Muscle of arm (tissue), 14 donors: ENCODE measurements around the gene ACRV1. TPM values are rescaled to one million over a fixed set of nuclear protein-coding genes. Genes with fewer than 3 reads are reported as not detected.
"Not testable (repeated sequence)": the region's sequence is repeated elsewhere in the genome, so short reads cannot be mapped to it uniquely, and the experiment has no call there.

Experiments
- DNase-seq: peaks from one replicate; pipeline ENCODE4 v3.0.0-alpha.2; 2013
- long read RNA-seq, 11 donors: transcript quantifications; one replicate each; lab custom pipeline, GENCODE V29; 2026
- polyA plus RNA-seq, 12 donors: library from polyadenylated mRNA; unstranded; fragments of 120-200 nt; gene quantifications; one replicate each; pipeline ENCODE4 v1.2.1, GENCODE V29; 2013; ENCODE audit not compliant: insufficient read length in 12 of 12

Gene ACRV1
- 1 to 10 TPM in 1 of 12 donors, under 1 TPM in 9, not detected in 2; 0.10 to 1.4 (median 0.37) TPM for polyA plus RNA-seq
- long read RNA-seq, donor 1 = 0 reads
- long read RNA-seq, donor 2 = 0 reads
- long read RNA-seq, donor 3 = 0 reads
- long read RNA-seq, donor 4 = 0 reads
- long read RNA-seq, donor 5 = 0 reads
- long read RNA-seq, donor 6 = 0 reads
- long read RNA-seq, donor 7 = 0 reads
- long read RNA-seq, donor 8 = 0 reads
- long read RNA-seq, donor 9 = 0 reads
- long read RNA-seq, donor 10 = 0 reads
- long read RNA-seq, donor 11 = 0 reads

DNA sequence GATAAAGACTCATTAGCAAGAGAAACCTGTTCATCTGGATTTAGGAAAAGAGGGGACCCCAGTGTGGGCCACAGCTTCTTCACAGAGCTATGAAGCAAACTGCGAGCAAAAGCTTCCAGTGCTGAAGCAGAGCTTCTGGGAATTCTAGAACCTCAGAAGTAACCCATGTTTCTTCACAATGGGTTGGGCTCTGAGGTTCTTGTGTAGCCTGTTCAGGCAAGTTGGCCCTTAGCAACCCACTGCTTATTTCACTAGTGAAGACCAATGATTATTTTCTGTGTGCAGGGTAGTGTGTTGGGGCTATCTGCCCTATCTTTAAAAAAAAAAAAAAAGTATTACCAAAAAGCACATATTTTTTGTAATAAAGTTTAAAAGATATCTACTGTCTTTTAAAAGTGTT, at the start of gene ACRV1:
Gene ACRV1, minus strand, starts transcription at position 101 of the 400 bp plus-strand sequence. Its CDS starts 67 bp downstream, at position 34.
- DNase-seq = no peak

- DNase-seq = no peak
Measured at GRCh38 chr11:125728969-125729368, 48.3 kb upstream of the ACRV1 start.

GRCh38 chr11:125724125-125724524, 43.5 kb upstream of the ACRV1 start:
- DNase-seq = no peak

GRCh38 chr11:125720781-125721180, 40.1 kb upstream of the ACRV1 start:
- DNase-seq = no peak

GRCh38 chr11:125704686-125705085, 24.0 kb upstream of the ACRV1 start:
- DNase-seq = not testable (repeated sequence)

DNA sequence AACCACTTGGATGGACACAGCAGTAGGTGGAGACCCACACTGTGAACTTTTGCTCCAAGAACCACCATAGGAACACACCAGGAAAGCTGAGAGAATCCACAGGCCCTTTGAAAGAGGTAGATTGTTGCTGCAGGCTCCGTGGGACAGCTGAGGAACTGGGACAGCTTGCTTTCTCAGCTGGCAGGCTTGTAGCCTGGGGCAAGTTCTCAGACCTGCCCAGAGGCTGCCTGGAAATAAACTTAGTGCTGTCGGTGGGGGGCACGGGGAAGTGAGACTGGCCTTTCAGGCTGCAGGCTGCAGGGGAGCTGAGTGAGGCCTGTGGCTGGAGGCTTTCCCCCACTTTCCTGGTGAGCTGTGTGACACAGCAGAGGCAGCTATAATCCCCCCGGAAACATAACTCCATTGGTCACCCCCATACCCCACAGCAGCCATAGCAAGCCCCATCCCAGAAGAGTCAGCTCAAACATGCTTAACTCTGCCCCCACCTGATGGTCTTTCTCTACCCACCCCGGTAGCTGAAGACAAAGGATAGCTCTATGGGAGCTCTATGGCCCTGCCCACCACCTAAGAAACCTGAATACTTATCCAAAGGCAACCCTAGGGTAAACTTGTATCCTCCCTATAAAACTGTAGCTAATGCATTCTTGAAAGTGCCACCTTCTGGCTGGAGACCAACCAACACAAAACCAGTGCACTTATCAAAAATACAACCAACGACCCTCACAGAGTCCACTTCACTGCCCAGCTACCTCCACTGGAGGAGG, 21.4 kb upstream of the ACRV1 start:
- no peak for DNase-seq

- DNase-seq = no peak
Measured at GRCh38 chr11:125701018-125701610, 20.5 kb upstream of the ACRV1 start.

DNA sequence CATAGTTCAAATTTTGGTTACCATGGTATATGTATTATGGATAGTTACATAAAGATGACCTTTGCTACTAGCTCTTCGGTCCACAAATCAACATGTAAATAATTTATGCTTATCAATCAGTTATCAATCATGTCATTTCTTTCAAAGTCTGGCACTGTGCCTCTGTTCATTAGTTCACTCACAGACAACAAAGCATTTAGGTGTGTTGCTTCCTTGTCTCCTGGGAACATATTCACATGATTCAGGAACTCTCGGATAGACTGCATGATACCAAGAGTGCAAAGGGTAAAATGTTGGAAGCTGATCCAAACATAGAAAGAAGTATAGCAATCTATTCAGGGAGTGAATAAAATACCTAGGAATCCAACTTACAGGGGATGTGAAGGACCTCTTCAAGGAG, 14.3 kb upstream of the ACRV1 start:
- DNase-seq = no peak

- no peak for DNase-seq
Measured at GRCh38 chr11:125692887-125693286, 12.2 kb upstream of the ACRV1 start.

DNA sequence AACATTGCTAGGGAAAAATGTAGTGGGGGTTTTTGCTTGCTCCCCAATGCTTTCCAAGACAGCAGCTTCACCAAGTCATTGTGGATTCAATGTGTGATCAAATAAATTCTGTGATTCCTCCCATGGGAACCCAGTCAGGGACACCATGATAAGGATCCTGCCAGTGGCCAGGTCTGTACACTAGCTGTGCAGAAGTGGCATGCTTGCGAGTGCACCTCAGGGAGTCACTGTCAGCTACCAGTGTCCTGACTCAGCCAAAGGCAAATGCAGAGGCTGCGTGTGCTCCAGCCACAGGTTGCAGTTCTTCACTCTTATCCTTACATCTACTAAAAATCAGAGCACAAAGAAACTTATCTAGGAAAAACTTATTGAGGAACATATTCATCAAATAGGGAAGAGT, 9.4 kb upstream of the ACRV1 start:
- DNase-seq = no peak

DNA sequence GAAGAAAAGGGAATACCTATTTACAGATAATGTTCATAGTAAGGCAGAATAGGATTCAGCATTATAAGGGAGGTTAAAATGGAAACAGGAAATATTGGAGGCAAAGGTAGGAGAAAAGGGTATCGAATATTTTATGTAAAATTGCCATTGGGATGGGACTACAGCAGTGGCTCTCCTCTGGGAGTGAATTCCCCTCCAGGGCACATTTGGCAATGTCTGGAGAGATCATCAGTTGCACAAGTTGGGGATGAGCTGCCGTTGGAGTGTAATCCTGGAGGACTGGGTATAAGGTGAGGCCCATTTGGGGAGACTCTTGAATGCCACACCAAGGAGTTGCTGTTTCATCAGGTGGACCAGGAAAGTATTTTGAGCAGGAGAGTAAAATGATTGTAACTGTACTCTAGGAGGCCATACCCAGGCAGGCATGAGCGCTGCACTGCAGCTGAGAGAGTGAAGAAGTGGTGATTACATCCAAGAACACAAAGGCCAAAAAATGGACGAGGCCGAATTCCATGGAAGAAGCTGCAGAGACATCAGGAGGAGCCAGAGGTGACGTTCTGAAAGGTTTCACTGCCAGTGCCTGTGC, 8.7 kb upstream of the ACRV1 start:
- DNase-seq = no peak

DNA sequence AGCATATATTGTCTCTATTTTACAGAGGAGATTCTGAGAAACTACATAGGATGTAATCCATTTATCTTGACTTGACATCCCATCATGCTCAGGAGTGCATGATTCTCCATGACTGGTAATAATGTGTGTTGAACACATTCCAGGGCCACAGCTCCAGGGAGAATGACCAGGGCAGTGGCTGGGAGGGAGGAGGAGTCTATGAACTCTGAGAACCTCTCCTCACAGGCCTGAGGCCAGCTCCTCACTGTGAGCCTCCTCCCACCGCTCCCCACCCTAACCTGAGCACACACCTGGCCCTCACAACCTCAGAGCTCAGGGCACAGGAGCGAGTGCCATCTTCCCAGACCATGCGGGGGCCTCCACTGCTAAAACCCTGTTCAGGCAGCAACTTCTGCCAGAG, 8.0 kb upstream of the ACRV1 start:
- DNase-seq = no peak

- DNase-seq = no peak
Measured at GRCh38 chr11:125688066-125688465, 7.4 kb upstream of the ACRV1 start.

DNA sequence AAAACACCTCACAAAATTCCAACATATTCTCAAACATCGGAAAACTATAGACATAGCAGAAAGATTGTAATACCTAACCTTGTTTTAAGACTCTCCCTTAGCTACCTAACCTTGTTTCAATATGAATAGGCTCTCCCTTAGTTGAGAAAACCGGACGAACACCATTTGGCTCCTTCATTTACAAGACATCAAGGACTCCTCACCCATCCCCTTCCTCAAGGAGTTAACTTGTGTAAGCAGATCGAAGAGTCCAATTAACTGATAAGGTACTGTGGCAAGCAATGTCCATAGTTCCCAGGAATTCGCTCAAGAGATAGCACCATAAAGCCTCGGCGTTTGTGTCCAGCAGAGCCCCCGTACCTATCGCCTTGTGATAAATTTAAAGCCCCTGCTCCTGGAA, 4.6 kb upstream of the ACRV1 start:
- DNase-seq = no peak

DNA sequence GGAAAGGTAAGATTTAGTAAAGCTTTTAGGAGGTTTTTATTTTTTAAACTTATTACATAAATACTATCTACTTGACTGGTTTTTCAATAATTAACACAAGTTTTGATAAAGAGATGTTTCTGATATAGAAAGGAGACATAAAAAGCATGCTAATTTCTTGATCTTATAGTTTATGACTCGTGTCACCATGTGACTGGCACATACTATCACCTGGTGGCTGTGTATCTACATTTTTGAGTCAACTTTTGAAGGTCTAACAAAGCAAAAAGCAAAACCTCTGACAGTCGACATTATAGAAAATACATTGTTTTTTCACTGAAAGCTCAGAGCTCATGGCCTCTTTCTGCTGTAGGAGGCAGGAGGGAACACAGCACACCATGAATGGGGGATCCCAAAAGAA, 810 bp downstream of the ACRV1 start:
- DNase-seq = no peak

GRCh38 chr11:125679397-125679796, 1.2 kb downstream of the ACRV1 start:
- DNase-seq = no peak

DNA sequence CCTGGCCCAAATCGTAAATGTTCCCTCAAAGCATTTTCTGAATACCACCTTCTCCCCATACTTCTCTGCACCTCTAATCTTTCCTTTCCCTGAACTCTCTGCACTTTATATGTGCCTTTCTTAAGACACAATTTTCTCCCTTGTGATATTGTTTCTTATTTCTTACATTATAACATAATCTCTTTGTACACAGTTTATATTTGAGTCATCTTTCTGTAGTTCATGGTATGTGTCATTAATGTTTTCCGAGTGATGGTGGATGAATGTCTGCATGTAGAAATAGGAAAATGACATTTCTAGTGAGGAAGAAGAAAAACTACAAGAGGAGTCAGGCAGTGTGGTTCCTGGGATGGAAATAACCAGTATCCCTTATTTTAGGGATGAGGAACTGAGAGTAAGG, 5.5 kb downstream of the ACRV1 start:
- DNase-seq = no peak

DNA sequence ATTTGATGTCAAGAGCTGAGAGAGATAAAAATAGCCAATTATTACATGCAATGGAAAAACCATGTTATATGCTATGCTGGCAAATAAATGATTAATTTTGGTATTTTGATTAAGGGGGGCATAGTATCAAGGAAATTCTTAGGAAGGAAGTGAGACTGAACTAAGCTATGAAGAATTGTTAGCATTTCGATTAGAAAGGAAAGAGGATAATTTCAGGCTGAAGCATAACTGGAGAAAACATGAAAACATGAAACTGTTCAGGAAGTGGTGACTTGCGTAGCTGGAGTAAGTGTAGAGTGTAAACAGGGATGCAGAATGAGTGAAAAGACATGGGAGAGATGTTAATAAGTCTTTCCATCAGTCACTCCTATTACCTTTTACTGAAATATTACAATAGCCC, 6.4 kb downstream of the ACRV1 start:
- no peak for DNase-seq

- no peak for DNase-seq
Measured at GRCh38 chr11:125671561-125671960, 9.1 kb downstream of the ACRV1 start.

DNA sequence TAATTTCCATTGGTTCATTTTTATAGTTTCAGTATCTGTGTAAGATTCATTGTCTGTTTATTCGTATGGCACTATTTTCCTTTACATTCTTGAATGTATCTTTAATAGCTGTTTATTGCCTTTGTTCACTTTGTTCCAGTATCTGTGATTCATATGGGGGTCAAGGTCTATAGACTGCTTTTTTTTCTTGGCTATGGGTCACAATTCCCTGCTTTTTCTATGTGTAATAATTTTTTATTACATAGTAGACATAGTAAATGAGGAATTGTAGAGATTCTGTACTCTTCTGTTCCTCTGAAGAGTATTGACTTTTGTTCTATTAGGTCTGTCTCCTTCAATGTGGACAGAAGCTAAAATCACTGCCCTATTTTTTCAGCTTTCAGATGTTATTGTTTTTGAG, 10.5 kb downstream of the ACRV1 start:
- no peak for DNase-seq

GRCh38 chr11:125667151-125667550, 13.5 kb downstream of the ACRV1 start:
- no peak for DNase-seq

- no peak for DNase-seq
Measured at GRCh38 chr11:125663910-125664309, 16.7 kb downstream of the ACRV1 start.

DNA sequence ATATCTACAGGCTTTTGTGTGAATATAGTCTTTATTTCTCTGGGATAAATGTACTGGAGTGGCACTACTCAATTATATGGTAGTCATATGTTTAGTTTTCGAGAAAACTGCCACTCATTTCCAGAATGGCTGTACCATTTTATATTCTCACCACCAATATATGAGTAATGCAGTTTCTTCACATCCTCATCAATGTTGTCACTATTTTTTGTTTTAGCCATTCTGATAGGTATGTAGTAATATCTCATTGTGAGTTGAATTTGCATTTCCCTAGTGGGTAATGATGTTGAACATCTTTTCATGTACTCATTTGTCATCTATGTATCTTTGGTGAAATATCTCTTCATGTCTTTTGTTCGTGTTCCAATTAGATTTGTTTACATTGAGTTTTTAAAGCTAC, 18.0 kb downstream of the ACRV1 start:
- no peak for DNase-seq
